ENCODE results near the gene F8A2.
"Not testable (repeated sequence)": the region's sequence is repeated elsewhere in the genome, so short reads cannot be mapped to it uniquely, and the experiment has no call there.

Gene F8A2

GRCh38 chrX:155381843-155382528 is at the start of gene F8A2:
Gene F8A2, plus strand, starts transcription at chrX:155382095. Its CDS starts 20 bp downstream, at chrX:155382115.
- DNase-seq; intact Hi-C loops (cut with DNase I): not testable (repeated sequence)

GRCh38 chrX:155333544-155334100 is 48.3 kb upstream of the F8A2 start:
- peak in 2 of 10 donors; percentile 9 for DNase-seq

GRCh38 chrX:155334486-155335336 is 47.2 kb upstream of the F8A2 start, which contains the start of gene CLIC2:
Gene CLIC2, minus strand, starts transcription at chrX:155334614. Its CDS starts 187 bp downstream, at chrX:155334427.
- intact Hi-C loops (cut with DNase I), result no loop called here
- peak in 4 of 10 donors; percentile 1 to 58 (median 7) for DNase-seq

More at GRCh38 chrX:155333544-155334100, 48.3 kb upstream of the F8A2 start:
- intact Hi-C loops (cut with DNase I), result no loop called here

GRCh38 chrX:155335337-155335712 is 46.6 kb upstream of the F8A2 start:
- DNase-seq, result peak in 2 of 10 donors; percentile 6 to 22
- intact Hi-C loops (cut with DNase I), result not testable (repeated sequence)

- intact Hi-C loops (cut with DNase I); DNase-seq: not testable (repeated sequence)
Measured at GRCh38 chrX:155345689-155346088, 36.2 kb upstream of the F8A2 start.

- DNase-seq; intact Hi-C loops (cut with DNase I): not testable (repeated sequence)
Measured at GRCh38 chrX:155349448-155349847, 32.4 kb upstream of the F8A2 start.

- DNase-seq; intact Hi-C loops (cut with DNase I): not testable (repeated sequence)
Measured at GRCh38 chrX:155363712-155364111, 18.2 kb upstream of the F8A2 start.

GRCh38 chrX:155373777-155374458 is 8.0 kb upstream of the F8A2 start:
- DNase-seq; intact Hi-C loops (cut with DNase I): not testable (repeated sequence)

- intact Hi-C loops (cut with DNase I); DNase-seq: not testable (repeated sequence)
Measured at GRCh38 chrX:155379802-155380201, 2.1 kb upstream of the F8A2 start.

GRCh38 chrX:155382529-155382967 is 653 bp downstream of the F8A2 start:
- intact Hi-C loops (cut with DNase I); DNase-seq: not testable (repeated sequence)

GRCh38 chrX:155389634-155390033 is 7.7 kb downstream of the F8A2 start:
- DNase-seq, result no peak
- intact Hi-C loops (cut with DNase I), result no loop called here

GRCh38 chrX:155394747-155395276 is 12.9 kb downstream of the F8A2 start:
- intact Hi-C loops (cut with DNase I), result not testable (repeated sequence)
- DNase-seq, result peak in 1 of 10 donors; percentile 29

GRCh38 chrX:155406429-155406828 is 24.5 kb downstream of the F8A2 start:
- no peak for DNase-seq
- intact Hi-C loops (cut with DNase I), result no loop called here

GRCh38 chrX:155417769-155418168 is 35.9 kb downstream of the F8A2 start:
- intact Hi-C loops (cut with DNase I), result no loop called here
- DNase-seq, result no peak
